ENCODE measurements around the gene FAM90A1.
"Not testable (repeated sequence)": the region's sequence is repeated elsewhere in the genome, so short reads cannot be mapped to it uniquely, and the experiment has no call there.

DNA sequence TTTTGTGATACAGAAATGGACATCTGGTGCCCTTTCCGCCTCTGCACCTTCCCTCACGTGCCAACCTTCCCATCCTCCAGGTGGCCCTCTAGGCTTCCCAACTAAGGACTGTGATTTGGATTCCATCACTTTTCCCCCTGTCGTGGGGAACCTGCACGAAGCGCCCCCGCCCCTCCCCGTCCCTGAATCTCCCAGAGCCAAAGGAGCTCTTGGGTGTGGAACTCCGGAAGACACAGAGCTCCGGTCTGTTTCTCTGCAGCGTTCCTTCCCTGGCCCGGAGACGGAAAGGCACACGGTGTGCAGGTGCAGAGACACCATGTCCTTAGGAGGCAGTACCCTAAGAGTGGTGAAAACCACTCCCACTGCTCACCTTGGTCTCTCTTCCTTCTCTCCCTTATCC lies 3.8 kb downstream of the FAM90A1 start:
- TF ChIP-seq, protein P1, sequence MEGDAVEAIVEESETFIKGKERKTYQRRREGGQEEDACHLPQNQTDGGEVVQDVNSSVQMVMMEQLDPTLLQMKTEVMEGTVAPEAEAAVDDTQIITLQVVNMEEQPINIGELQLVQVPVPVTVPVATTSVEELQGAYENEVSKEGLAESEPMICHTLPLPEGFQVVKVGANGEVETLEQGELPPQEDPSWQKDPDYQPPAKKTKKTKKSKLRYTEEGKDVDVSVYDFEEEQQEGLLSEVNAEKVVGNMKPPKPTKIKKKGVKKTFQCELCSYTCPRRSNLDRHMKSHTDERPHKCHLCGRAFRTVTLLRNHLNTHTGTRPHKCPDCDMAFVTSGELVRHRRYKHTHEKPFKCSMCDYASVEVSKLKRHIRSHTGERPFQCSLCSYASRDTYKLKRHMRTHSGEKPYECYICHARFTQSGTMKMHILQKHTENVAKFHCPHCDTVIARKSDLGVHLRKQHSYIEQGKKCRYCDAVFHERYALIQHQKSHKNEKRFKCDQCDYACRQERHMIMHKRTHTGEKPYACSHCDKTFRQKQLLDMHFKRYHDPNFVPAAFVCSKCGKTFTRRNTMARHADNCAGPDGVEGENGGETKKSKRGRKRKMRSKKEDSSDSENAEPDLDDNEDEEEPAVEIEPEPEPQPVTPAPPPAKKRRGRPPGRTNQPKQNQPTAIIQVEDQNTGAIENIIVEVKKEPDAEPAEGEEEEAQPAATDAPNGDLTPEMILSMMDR (IDR thresholded peaks at IDR 0.05; ENCODE audit: low read depth, low read length): not testable (repeated sequence)
- TF ChIP-seq EZH2phosphoT487 (IDR thresholded peaks at IDR 0.05; ENCODE audit: low read depth): not testable (repeated sequence)

Data from OCI-LY3 (cell line).